Vein endothelial cell (primary cell): ENCODE results near the gene SNX21. TPM values are rescaled to one million over a fixed set of nuclear protein-coding genes. Genes with fewer than 3 reads are reported as not detected.

Experiments used
- total RNA-seq: library from RNA; depleted of rRNA; stranded (reverse); fragments of >200 nt; gene quantifications from 2 replicates; pipeline ENCODE4 v1.2.3, GENCODE V29; 2012

Gene SNX21, protein sequence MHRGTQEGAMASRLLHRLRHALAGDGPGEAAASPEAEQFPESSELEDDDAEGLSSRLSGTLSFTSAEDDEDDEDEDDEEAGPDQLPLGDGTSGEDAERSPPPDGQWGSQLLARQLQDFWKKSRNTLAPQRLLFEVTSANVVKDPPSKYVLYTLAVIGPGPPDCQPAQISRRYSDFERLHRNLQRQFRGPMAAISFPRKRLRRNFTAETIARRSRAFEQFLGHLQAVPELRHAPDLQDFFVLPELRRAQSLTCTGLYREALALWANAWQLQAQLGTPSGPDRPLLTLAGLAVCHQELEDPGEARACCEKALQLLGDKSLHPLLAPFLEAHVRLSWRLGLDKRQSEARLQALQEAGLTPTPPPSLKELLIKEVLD
- total RNA-seq, result 23.7 and 33.0 TPM in 2 replicates

DNA sequence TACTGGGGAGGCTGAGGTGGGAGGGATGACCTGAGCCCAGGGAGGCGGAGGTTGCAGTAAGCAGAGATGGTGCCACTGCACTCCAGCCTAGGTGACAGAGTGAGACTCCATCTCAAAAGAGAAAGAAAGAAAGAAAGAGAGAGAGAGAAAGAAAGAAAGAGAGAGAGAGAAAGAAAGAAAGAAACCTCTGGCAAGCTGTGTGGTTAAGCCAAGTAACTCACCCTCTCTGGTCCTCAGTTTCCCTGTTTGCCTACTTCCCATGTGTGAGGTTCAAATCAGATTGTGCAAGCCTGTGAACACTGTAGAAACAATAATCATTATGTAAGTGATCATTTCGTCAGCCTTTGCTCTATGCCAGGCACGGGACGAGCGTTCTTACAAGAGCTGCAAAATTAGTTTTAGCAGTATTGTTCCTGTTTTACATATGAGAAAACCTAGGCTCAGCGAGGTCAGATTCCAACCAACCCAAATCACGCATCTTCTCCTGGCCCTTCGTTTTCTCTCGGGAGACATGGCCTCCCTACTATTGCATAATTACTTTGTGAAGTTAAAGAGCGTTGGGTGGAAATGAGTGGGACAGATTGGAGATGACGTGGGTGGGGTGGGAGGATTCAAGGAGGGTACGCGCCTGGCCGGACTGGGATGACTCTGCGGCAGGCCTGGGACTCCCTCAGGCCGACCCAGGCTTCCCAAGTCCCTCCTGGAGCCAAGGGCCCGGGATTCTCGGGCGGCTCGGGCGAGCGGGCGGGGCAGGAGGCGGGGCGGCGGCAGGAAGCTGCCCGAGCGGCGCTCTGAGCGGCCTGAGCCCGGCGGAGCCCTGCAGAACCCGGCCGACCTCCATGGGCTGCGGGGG lies at the start of gene SNX21:
Gene SNX21 (plus strand): TSS at position 770 of the 853 bp plus-strand sequence. CDS start 121 bp downstream, outside the sequence.

DNA sequence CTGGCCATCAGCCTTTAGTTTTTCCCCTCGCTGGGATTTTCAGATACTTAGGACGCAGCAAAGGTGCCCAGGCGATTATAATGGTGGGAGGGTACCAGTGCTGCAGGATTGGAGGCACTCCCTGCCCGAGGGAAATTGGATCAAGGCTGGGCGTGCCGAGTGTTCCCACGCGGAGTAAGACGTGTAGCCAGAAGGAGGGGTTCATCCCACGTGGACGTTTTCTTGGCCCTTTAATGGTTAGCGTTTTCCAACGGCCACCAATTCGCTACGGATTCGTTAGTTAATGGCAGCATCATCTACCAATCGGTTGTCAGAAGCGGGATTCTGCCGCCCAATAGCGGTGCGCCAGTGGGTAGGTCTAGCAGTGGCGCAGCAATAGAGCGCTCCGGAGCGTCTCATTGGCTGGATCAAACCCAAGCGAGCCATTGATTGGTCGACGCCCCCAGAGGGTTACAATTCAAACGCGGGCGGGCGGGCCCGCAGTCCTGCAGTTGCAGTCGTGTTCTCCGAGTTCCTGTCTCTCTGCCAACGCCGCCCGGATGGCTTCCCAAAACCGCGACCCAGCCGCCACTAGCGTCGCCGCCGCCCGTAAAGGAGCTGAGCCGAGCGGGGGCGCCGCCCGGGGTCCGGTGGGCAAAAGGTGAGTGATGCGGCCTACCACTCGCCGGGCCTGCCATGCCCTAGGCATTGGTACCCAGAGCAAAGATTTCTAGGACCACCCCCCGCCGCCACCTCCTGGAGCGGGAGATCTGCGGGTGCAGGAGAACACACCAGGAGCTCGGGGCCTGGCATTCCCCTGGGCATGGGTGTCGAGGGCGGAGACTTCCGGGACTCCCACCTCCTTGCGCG lies 21.2 kb upstream of the SNX21 start, which contains the start of gene UBE2C:
Gene UBE2C (plus strand): TSS at position 488 of the 849 bp plus-strand sequence. CDS start 52 bp downstream, at position 540.

DNA sequence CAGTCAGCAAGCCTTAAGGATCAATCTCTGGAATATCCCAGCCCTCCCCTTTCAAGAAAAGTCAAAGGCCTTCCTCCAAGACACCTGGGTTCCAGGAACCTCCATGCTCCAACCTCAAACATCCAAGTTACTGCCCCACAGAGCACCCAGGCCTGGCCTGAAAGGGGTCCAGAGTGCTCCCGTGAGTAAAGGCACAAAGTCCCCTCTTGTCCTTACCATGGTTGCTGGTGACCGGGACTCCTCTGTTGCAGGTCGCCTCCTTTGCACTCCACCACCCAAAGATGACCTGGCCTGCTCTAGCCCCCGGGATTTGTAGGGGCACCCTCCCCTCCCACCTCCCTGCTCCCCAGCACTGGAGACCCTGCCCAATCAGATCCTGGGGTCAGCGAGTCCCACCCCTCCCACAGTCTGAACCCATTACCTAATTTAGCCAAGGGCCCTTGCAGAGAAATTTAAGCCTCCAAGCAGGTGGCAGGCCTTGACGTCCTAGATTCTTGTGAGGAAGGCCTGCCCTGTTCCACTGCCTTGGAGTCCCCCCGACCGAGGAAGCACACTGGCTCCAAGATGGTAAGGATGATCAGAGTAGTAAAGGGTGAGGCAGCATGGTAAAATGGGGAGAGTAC lies 6.5 kb upstream of the SNX21 start, which contains the start of gene TNNC2:
Gene TNNC2 (minus strand): TSS at position 283 of the 623 bp plus-strand sequence. CDS start 64 bp downstream, at position 219.

DNA sequence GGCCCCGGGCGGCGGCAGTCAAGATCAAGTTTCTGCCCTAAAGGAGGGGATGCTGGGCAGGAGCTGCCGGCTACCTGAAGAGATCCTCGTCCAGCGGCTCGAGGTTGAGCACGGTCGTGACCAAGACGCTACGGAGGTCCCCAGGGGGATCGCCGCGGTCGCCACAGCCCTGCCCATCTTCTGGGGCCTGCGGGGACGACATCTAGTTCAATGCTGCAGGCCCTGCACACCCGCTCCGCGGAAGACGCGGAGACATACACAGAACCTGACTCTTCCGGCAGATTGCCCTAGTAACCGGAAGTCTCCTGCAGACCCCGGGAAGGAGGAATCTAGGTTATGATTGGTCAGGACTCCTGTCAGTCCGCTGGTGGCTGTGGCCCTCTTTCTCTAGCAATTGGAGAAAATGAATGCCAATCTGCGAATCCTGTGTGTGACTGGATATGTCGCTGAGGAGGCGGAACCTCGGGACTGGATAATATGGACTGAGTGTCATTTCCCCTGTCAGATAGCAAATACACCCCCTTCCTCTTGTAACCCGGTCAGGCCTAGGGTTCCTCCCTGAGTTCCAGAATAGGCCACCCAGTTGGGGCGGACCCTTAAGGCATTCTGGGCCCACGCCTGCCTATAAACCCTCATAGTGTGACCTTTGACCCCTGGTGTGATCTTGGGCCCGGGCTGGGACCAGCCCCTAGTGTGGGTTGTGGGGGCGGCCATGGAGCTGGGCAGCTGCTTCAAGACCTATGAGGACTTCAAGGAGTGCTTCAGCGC lies 23.7 kb downstream of the SNX21 start, which contains the start of the genes ACOT8 and ZSWIM3:
Gene ACOT8 (minus strand): TSS at position 279 of the 768 bp plus-strand sequence. CDS start 77 bp downstream, at position 202.
Gene ZSWIM3 (plus strand): TSS at position 501 of the 768 bp plus-strand sequence. CDS start 212 bp downstream, at position 713.

DNA sequence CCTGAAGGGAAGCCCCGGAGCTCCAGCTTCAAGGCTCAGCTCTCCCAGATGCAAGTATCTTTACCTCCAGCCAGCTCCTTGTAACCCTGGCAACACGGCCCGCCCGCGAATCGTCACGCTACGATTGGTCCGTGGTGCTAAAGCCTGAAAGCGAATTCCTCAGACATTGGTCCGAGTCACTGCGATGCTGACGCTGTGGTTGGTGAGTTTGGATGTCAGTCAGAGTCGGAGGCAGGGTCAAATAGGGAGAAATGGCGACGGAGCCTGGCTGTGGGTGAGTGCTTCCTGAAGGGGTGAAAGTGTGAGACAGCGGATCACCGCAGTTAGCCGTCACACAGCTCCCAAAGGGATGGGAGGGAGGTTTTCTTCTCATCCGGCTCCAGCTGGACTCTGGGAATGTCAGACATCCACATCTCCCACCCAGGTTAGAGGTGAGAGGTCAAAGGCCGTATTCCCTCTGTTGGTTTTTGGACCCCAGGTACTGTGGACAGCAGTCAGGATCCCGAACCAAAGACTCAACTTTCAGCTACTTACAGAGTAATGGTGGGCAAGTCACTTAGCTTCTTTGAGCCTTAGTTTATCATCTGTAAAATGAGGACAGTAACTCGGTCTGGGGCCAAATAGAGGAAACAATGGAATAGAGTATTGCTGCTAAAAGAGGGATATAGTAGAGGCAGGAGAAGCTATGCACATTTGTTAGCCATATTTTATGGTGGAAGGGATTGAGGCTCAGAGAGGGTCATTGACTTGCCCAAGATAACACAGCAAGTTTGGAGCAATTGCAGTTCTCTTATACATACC lies 47.6 kb downstream of the SNX21 start, which contains the start of gene ZSWIM1:
Gene ZSWIM1 (plus strand): TSS at position 240 of the 801 bp plus-strand sequence. CDS start 1,366 bp downstream, outside the sequence.

DNA sequence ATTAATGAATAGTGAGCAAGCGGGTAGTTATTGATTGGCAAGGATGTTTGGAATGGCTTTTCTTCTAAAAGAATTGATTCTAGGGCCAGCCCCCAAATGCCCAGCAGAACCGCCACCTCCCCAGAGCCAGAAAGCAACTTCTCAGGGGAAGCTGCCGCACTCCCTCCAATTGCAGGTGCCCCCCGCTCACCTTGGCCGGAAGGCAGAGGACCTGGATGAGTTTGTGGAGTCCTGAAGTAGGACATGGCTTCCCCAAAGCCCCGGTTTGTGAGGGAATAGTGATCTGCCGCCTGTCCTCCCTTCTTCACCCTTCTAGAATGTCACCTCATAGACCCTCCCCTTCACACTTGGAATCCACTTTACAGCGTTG lies 53.7 kb downstream of the SNX21 start, which contains the start of gene SPATA25:
Gene SPATA25 (minus strand): TSS at position 277 of the 370 bp plus-strand sequence. CDS start 32 bp downstream, at position 245.

DNA sequence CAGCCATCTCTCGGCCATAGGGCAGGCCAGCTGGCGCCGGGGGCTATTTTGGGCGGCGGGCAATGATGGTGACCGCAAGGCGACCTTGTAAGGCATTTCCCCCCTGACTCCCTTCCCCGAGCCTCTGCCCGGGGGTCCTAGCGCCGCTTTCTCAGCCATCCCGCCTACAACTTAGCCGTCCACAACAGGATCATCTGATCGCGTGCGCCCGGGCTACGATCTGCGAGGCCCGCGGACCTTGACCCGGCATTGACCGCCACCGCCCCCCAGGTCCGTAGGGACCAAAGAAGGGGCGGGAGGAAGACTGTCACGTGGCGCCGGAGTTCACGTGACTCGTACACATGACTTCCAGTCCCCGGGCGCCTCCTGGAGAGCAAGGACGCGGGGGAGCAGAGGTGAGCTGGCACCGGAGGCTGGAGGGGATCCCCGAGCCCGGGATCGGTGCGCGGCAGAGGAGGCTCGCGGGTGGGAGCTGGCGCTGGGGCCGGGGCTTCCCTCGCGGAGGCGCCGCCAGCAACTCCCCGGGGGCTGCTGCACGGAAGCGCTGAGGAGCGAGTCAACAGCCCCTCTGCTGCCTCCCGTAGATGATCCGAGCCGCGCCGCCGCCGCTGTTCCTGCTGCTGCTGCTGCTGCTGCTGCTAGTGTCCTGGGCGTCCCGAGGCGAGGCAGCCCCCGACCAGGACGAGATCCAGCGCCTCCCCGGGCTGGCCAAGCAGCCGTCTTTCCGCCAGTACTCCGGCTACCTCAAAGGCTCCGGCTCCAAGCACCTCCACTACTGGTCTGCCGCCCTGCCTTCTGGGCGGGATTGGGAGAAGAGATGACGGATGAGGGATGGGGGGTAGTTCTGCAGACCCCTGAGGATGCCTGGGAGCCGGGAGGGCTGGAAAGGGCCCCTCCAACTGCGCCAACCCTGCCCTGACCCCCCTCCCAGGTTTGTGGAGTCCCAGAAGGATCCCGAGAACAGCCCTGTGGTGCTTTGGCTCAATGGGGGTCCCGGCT lies 57.7 kb downstream of the SNX21 start, which contains the start of the genes CTSA and NEURL2:
Gene CTSA (plus strand): TSS at position 351 of the 999 bp plus-strand sequence. CDS start 234 bp downstream, at position 585.
Gene NEURL2 (minus strand): TSS at position 224 of the 999 bp plus-strand sequence. CDS start 217 bp downstream, at position 7.

Other genes starting within 250 kb of the SNX21 start
- gene WFDC10A, start 204.1 kb upstream of the SNX21 start, total RNA-seq, result not detected in 2 replicates
- not detected in 2 replicates for gene WFDC9, start 202.5 kb upstream of the SNX21 start, total RNA-seq
- not detected in 2 replicates for gene WFDC11, start 163.6 kb upstream of the SNX21 start, total RNA-seq
- not detected in 2 replicates for gene WFDC13, start 131.8 kb upstream of the SNX21 start, total RNA-seq
- not detected in 2 replicates for gene WFDC10B, start 128.8 kb upstream of the SNX21 start, total RNA-seq
- not detected in 2 replicates for gene SPINT4, start 111.5 kb upstream of the SNX21 start, total RNA-seq
- not detected in 2 replicates for gene WFDC3, start 41.9 kb upstream of the SNX21 start, total RNA-seq
- gene DNTTIP1, start 41.8 kb upstream of the SNX21 start, total RNA-seq, result 15.0 and 17.3 TPM in 2 replicates
- 18.9 and 23.3 TPM in 2 replicates for gene UBE2C, start 21.2 kb upstream of the SNX21 start, total RNA-seq
- 0.33 TPM in 1 of 2 replicates, not detected in the other for gene TNNC2, start 6.5 kb upstream of the SNX21 start, total RNA-seq
- gene ACOT8, start 23.6 kb downstream of the SNX21 start, total RNA-seq, result 24.2 and 30.1 TPM in 2 replicates
- 7.4 and 9.5 TPM in 2 replicates for gene ZSWIM3, start 23.8 kb downstream of the SNX21 start, total RNA-seq
- gene ZSWIM1, start 47.4 kb downstream of the SNX21 start, total RNA-seq, result 15.2 and 16.7 TPM in 2 replicates
- gene SPATA25, start 53.8 kb downstream of the SNX21 start, total RNA-seq, result 0.57 and 1.3 TPM in 2 replicates
- 4.3 and 5.6 TPM in 2 replicates for gene NEURL2, start 57.4 kb downstream of the SNX21 start, total RNA-seq
- 59.0 and 93.4 TPM in 2 replicates for gene CTSA, start 57.5 kb downstream of the SNX21 start, total RNA-seq
- gene PLTP, start 78.4 kb downstream of the SNX21 start, total RNA-seq, result 8.4 and 18.3 TPM in 2 replicates
- gene PCIF1, start 100.9 kb downstream of the SNX21 start, total RNA-seq, result 13.9 and 14.4 TPM in 2 replicates
- 22.4 and 23.2 TPM in 2 replicates for gene ZNF335, start 138.4 kb downstream of the SNX21 start, total RNA-seq
- gene MMP9, start 175.1 kb downstream of the SNX21 start, total RNA-seq, result not detected in 2 replicates
- 0.86 and 1.6 TPM in 2 replicates for gene SLC12A5, start 195.4 kb downstream of the SNX21 start, total RNA-seq